ENCODE measurements around the gene IFNA16.
A peak's percentile ranks its signal among the peaks of the same experiment; 100 is the strongest.
"Not testable (repeated sequence)": the region's sequence is repeated elsewhere in the genome, so short reads cannot be mapped to it uniquely, and the experiment has no call there.

IFNA16 gene

GRCh38 chr9:21217211-21217610 lies at the start of gene IFNA16:
Gene IFNA16 (minus strand): TSS chr9:21217311. CDS start chr9:21217305, 6 bp downstream.
- DNase-seq = not testable (repeated sequence)

- no peak for DNase-seq
Measured at GRCh38 chr9:21265421-21266189, 48.5 kb upstream of the IFNA16 start.

DNA sequence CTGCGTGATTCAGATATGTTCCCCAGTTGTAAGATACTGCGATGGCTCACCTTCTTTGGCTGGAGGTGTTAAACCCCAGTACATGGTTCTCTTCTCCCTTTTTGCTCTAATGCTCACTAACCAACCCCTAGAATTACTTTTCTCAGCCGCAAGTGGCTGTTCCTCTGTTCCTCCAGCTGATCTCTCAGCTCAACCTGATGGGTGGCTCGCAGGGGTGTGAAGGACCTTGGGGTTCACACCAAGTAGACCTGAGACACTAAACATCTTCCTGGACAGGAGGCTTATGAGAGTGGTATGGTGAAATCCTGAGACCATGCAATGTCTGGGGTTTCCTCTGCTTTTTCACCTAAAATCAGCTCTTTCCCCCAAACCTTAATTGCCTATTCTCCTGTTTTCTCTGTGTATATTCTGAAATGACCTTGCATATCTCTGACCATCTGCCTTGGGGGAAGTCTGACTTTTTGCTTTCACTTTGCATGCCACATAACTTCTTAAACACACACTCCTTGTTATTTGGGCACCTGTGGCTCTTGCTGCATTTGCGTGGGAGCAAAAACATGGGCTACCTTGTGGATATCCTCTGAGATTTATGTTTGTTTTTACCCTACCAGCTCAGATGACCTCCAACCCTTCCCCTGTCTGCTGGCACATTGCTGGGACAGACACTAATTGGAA lies 38.6 kb upstream of the IFNA16 start:
- DNase-seq = no peak

DNA sequence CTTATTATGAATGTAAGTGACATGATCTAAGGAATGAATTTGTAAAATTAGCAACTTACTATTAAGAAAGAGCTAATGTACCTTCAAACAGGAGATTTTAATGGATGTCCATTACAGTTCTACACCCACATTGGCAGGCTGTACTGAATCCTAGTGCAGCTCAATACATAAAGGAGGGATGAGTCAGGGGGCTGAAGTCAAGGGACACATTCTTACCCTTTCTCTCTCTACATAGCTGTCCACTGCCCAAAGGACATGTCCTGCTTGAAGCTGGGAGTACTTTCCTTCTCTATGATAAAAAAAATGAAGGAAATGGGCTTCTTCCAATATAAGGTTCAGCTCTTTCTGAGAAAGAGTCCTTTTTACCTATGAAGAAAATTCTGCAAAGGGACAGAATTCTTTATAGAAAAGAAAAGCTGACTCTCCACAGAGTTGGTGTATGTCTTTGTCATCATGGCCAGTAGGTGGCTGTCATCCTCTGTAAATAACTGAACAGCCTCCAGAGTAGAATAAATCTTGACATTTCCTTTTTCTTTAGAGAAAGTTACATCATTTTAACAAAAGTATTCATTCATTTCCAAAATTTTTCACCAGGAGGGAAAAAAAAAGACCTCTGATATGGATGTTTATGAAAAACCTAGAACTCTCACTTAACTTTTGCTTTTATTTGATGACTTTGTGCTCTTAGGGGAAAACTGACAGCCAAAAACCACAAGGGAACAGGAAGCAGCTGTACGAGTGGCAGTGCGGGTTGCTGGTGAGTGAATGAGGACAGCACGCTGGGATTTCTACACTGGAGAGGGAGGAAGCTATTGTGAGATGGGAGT lies 35.8 kb upstream of the IFNA16 start:
- DNase-seq = peak in 13 of 51 donors; percentile 1 to 57 (median 11)

DNA sequence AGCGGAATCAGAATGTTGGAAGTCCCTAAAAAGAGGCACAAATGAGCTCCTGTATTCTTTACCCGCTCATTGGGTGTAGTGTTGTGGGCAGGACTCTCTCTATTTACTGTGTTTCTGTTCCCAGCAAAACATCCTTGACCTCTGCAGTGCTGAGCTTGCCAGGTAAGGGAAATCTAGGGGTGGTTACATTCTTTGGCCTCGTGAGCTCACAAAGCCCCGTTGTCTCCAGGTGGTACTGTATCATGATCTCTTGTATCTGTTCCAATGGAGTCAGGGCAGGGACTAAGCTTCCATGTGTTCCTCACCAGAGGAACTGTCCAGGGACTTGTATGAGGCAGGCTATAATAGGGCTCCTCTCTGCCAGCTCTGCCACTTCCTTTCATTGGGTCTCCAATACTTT lies 34.5 kb upstream of the IFNA16 start:
- DNase-seq = no peak

DNA sequence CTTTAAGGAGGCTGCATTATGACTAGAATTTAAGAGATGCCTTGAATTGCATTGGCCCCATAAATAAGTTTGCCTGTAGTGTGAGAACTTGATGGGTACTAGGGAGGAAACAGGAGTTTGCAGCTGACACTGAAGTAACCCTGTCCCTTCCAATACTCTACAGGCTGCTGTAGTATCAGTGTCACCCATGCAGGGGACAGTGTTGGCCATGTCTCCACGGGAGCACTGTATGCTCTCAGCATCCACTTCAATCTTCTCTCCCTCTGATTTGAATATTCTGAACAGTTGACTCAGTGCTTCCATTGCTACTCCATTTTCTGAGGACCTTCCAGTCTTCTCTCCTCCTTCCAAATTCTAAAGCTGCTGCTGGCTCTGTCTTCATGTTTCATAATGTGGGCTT lies 34.1 kb upstream of the IFNA16 start:
- no peak for DNase-seq

GRCh38 chr9:21244836-21245235 lies 27.7 kb upstream of the IFNA16 start:
- DNase-seq = no peak

DNA sequence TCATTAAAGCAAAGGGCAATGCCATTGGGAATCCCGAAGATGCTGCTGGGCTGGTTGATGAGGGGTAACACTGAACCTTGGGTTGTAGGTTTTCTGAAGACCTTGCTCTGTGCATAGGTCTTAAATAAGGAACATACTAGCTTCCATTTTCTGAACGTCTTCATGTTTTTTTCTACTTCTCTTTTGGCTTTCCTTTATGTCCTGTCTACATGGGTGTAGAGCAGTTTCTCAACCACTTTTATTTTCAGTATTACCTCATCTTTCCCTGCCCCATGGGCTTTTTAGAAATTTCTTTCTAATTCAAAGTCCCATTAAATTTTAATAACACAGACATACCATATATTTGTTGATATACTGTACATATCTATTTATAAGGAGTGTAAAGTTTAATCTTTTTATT lies 22.8 kb upstream of the IFNA16 start, which contains the start of gene IFNA14:
TSS of gene IFNA14 (minus strand) at position 95 of the 400 bp plus-strand sequence. CDS start at position 25, 70 bp downstream.
- DNase-seq = no peak

GRCh38 chr9:21236360-21236714 lies 19.2 kb upstream of the IFNA16 start:
- not testable (repeated sequence) for DNase-seq

DNA sequence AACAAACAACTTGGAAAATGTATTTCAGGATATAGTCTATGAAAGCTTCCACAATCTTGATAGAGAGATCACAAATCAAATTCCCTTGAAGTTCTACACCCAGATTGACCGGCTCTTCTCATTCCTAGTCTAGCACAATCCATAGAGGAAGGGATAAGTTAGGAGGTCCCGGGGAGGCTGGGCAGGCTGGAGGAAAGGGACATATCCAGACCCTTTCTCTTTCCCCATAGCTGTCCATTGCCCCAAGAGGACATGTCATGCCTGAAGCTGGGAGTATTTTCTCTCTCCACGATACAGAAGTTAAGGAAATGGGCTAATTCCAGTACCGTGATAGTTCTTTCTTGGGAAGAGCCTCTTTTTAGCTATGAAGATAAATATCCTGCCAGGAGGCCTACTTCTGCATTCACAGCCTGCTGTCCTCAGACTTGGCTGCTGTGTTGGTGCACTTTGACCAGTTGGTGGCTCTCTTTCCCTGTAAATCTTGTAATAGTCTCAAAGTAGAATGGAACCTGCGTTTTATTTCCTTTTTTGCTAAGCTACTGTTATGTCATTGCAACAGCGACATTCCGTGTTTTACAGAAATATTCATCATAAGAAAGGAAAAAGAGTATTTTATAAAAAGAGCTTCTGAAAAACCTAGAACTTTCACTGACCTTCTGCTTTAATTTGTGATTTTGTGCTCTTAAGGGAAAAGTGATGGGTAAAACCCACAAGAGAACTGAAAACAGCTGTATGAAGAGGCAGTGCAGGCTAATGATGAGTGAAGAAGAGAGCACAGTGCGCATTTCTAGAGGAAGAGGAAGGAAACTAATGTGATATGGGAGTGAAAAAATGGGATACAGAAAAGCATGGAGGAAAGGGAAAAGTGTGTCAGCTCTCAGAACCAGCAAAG lies 18.6 kb upstream of the IFNA16 start:
- DNase-seq = peak in 14 of 51 donors; percentile 1 to 22 (median 9)

DNA sequence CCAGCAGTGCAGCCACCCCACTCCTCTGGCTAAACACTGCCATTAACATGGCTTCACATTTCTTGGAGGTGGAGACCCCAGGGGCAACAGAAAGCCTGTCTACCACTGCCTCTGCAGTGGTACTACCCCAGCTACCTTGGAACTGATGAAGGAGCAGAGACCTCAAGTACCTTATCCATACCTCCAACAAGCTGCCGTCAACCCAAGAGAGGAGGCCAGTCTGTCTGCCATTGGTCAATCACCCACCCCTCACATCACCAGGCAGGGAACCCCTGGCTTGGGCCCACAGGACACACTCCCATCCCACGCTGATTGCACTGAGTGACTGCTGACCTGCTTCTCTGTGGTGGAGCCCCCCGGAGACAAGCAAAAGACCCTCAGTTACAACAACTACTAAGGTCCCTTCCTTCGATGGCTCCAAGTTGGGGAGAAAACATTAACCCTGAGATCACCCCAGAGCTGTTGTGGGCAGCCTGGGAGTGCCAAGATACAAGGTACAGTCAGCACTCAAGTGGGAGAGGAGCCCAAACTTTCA lies 17.1 kb upstream of the IFNA16 start:
- DNase-seq = no peak

GRCh38 chr9:21233258-21233657 lies 16.1 kb upstream of the IFNA16 start:
- DNase-seq = no peak

- no peak for DNase-seq
Measured at GRCh38 chr9:21228122-21228521, 11.0 kb upstream of the IFNA16 start, which contains the start of gene IFNA17. Gene IFNA17 (minus strand): TSS chr9:21228222. CDS start chr9:21228173, 49 bp downstream.

- DNase-seq = not testable (repeated sequence)
Measured at GRCh38 chr9:21213411-21214326, 3.4 kb downstream of the IFNA16 start.

DNA sequence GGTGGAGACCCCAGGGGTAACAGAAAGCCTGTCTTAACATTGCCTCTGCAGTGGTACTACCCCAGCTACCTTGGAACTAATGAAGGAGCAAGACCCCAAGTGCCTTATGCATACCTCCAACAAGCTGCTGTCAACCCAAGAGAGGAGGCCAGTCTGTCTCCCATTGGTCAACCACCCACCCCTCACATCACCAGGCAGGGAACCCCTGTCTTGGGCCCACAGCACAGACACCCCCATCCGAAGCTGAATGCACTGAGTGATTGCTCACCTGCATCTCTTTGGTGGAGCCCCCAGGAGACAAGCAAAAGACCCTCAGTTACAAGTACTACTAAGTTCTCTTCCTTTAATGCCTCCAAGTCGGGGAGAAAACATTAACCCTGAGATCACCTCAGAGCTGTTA lies 5.0 kb downstream of the IFNA16 start:
- not testable (repeated sequence) for DNase-seq

- not testable (repeated sequence) for DNase-seq
Measured at GRCh38 chr9:21210782-21211181, 6.3 kb downstream of the IFNA16 start.

DNA sequence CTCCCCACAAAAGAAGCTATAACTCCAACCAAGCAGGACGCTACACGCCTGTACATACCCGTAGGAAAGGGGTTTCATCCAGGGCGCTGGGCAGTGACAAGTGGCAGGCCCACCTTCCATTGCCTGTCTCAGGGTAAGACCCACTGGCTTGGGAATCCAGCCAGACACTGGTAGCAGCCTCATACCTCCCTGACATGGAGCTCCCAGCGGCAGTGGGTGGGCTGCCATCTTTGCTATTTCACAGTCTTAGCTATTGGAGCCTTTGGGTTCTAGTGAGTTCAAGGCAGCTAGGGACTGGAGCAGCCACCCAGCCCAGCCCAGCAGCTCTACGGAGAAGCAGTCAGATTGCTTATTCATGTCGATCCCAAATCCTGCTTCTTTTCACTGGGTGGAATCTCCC lies 6.8 kb downstream of the IFNA16 start:
- DNase-seq = no peak

DNA sequence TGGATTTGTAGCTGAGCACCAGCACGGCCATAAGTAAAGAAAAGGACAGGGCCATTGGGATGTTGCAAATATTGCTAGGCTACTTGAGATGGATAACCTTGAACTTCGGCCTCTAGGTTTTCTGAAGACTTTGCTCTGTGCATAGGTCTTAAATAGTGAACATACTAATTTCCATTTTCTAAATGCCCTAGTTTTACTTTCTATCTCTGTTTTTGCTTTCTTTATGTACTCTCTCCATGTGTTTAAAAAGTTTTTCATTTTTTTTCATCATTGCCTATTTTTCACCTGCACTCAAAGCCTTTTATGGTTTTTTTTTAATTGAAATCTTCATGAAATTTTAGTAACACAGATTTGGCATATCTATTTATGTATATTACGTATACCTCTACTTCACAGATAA lies 10.1 kb downstream of the IFNA16 start, which contains the start of gene IFNA10:
TSS of gene IFNA10 (minus strand) at position 101 of the 400 bp plus-strand sequence. CDS start at position 55, 46 bp downstream.
- not testable (repeated sequence) for DNase-seq

DNA sequence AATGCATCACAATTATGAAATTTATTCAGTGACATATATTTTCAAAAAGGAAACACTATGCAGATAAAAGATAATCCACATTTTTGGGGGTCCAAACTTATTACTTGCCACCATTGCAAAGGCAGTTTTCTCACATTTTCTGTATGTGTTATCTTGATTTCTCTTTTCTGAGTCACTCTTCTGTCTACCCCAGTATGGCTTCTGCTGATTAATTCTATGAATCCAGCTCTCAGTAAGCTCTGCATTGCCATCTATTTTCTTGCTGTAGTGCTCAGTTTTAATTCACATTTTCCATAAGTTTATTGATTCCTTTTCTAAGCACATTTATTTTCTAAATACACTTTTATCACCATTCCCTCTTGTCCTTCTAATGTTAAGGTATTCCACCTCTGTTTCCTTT lies 11.9 kb downstream of the IFNA16 start:
- no peak for DNase-seq

All from hypothalamus (tissue), 51 donors.